Upper lobe of left lung (tissue), 4 donors: ENCODE results near the gene OSTC.

Experiments
- POLR2AphosphoS5 ChIP-seq, 2 donors: sonication (generic); formaldehyde crosslinking; IDR thresholded peaks; one replicate each; pipeline ENCODE4 v1.5.1; 2017; ENCODE audit warnings: antibody characterized with exemption in 2 of 2
- TF ChIP-seq, protein P1 (sequence below), 6 experiments: fragments of 450-650 bp in 4 of 6; fragments of 200-600 bp in 2 of 6; sonication (generic) in 2 of 6; IDR thresholded peaks; one replicate each; pipeline ENCODE4 v1.5.1; 2016 to 2019; ENCODE audit warnings: antibody characterized with exemption in 6 of 6

DNA sequence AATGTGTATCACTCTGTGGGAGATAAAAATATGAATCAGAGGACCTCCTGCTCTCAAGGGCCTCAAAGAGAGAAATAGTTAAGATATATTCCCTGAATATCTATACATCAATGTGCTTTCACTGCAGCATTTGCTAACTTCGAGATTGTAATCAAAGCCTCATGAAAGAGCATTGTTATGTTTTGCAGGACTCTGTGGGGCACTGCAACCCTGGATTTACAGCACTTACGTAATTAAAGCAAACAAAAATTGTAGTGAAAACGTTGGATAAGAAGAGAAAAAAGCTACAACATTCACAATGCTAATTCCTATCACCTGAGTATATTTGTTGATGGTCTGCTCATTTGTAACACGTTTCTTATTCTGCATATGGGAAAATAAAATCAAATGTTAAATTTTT is 64.5 kb downstream of the OSTC start:
- TF ChIP-seq, protein P1, sequence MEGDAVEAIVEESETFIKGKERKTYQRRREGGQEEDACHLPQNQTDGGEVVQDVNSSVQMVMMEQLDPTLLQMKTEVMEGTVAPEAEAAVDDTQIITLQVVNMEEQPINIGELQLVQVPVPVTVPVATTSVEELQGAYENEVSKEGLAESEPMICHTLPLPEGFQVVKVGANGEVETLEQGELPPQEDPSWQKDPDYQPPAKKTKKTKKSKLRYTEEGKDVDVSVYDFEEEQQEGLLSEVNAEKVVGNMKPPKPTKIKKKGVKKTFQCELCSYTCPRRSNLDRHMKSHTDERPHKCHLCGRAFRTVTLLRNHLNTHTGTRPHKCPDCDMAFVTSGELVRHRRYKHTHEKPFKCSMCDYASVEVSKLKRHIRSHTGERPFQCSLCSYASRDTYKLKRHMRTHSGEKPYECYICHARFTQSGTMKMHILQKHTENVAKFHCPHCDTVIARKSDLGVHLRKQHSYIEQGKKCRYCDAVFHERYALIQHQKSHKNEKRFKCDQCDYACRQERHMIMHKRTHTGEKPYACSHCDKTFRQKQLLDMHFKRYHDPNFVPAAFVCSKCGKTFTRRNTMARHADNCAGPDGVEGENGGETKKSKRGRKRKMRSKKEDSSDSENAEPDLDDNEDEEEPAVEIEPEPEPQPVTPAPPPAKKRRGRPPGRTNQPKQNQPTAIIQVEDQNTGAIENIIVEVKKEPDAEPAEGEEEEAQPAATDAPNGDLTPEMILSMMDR (IDR thresholded peaks at IDR 0.05), result no peak
- TF ChIP-seq POLR2AphosphoS5 (IDR thresholded peaks at IDR 0.05), result no peak
